Loucy (cell line): ENCODE measurements around the gene ELAVL2.

Experiments used
- EZH2phosphoT487 ChIP-seq: fragments of 200-600 bp; IDR thresholded peaks from 2 replicates; pipeline ENCODE4 v1.6.1; 2018; ENCODE audit warnings: antibody characterized with exemption, mild to moderate bottlenecking, moderate library complexity, borderline replicate concordance
- TF ChIP-seq, protein P1 (sequence below): fragments of 200-600 bp; sonication (generic); conservative IDR thresholded peaks from 2 replicates; pipeline ENCODE4 v1.5.1; 2014; ENCODE audit warnings: mild to moderate bottlenecking, antibody characterized with exemption, low read length

DNA sequence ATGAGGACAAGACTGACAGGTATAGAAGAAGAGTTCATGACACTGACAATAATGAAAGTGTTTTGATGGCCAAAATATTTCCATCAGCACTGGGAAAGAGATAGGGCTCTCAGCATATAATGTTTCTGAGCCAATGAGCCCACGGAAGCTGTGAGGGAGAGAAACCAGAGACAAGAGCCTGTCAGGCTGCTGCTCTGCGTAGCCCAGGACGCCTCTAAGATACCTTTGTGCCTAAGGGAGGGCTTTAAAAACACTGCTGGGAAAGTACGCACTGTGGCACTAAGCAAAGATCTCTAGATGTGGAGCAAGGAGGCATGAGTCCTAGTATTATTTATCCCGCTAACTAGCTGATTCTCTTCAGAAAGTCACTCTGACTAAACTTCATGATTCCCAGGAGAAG, 11.0 kb upstream of the ELAVL2 start:
- TF ChIP-seq, protein P1, sequence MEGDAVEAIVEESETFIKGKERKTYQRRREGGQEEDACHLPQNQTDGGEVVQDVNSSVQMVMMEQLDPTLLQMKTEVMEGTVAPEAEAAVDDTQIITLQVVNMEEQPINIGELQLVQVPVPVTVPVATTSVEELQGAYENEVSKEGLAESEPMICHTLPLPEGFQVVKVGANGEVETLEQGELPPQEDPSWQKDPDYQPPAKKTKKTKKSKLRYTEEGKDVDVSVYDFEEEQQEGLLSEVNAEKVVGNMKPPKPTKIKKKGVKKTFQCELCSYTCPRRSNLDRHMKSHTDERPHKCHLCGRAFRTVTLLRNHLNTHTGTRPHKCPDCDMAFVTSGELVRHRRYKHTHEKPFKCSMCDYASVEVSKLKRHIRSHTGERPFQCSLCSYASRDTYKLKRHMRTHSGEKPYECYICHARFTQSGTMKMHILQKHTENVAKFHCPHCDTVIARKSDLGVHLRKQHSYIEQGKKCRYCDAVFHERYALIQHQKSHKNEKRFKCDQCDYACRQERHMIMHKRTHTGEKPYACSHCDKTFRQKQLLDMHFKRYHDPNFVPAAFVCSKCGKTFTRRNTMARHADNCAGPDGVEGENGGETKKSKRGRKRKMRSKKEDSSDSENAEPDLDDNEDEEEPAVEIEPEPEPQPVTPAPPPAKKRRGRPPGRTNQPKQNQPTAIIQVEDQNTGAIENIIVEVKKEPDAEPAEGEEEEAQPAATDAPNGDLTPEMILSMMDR, result no peak
- no peak for TF ChIP-seq EZH2phosphoT487
